ENCODE data around the gene GPR180.

GPR180 gene

DNA sequence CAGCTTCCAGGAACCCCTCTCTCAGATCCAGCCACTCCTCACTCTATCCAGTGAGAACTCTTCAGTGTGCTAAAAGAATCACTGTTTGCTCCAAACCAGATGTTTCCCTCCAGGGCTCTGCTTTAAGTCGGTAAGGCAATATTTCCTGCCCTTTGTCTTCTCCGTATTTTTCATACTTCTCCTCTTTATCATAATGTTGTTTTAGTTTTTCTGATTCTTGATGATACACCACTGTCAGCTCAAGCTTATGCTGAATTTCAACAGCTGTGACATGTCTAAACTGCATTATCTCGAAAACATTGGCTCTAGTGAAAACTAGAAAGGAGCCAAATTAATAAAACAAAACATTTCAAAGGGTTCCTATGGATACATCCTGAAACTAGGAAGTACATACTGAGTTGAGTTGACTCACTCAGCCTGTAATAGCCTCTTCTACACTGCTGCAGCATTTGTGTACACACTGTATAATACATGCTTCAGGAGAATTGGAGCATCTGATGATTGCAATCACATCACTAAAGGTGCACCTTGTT is 39.8 kb downstream of the GPR180 start:
- peak; percentile 82 for FAIRE-seq
- DNase-seq (ENCODE audit: insufficient read length, low spot score) = no peak
- no peak for TF ChIP-seq POLR2A (IDR thresholded peaks at IDR 0.05; ENCODE audit: low read depth, low read length)

DNA sequence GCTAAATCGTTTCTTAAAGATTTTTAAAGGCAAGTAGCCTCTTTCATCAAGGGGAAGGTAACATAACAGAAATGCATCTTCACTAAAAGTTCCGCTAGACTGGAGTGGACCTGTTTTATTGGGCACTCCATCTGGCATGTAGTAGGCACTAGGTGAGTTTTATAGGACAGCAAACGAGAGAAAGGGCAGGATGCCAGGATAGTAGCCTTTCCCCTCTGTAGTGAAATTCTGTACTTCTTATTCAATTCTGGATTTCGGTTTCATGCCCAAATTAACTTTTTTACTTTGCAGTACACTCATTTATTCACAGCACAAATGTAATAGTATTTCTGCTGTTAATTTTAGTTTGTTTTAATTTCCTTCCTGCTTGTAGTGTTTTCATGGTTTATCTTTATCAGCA is 45.2 kb downstream of the GPR180 start:
- TF ChIP-seq POLR2A (IDR thresholded peaks at IDR 0.05; ENCODE audit: low read depth, low read length) = no peak
- FAIRE-seq (no peak), DNase-seq (ENCODE audit: insufficient read length, low spot score) (no peak)

DNA sequence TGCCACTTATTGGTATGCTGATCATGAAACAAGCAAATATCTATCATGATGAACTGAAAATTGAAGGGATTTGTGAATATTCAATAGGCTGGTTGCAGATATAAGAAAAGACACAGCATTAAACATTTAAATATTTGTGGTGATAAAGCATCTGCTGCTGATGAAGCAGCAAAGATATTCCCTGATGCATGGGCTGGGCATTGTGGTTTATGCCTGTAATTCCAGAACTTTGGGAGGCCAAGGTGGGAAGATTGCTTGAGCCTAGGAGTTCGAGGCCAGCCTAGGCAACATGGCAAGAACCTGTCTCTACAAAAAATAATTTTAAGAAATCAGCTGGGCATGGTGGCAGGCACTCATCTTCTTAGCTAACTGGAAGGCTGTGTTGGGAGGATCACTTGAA is 54.5 kb downstream of the GPR180 start:
- no peak for FAIRE-seq
- DNase-seq (ENCODE audit: insufficient read length, low spot score) = no peak
- TF ChIP-seq POLR2A (IDR thresholded peaks at IDR 0.05; ENCODE audit: low read depth, low read length) = no peak

DNA sequence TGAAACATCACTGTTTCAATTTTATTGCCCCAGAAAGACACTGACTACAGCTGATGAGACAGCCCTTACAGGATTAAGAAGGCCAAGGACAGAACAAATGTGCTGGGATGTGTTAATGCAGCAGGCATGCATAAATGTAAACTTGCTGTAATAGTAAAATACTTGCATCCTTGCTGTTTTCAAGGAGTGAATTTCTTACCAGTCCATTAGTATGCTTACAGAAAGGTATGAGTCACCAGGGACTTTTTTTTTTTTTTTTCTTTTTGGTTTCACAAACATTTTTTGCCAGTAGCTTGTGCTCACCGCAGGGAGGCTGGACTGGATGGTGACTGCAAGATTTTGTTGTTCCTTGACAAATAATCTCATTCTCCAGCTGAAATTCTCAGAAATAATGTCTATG is 55.1 kb downstream of the GPR180 start:
- DNase-seq (ENCODE audit: insufficient read length, low spot score) (peak; percentile 39), FAIRE-seq (peak; percentile 94)
- TF ChIP-seq POLR2A (IDR thresholded peaks at IDR 0.05; ENCODE audit: low read depth, low read length) = no peak

DNA sequence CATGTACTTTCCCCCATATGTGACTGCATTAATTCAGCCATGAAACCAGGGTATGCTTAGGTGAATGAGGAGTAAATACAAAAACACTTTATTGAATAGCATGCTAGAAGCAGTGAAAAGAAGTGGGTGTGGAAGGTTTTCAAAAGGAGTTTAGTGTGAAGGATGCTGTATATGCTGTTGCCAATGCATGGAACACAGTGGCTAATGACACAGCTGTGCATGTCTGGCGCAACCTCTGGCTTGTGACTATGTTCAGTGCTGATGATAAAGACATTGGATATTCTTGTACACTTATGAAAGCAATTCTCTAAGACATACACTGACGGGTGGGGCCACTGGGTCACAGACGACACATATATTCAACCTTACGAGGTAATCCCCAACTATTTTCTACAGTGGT is 55.5 kb downstream of the GPR180 start:
- DNase-seq (ENCODE audit: insufficient read length, low spot score) (no peak), FAIRE-seq (no peak)
- no peak for TF ChIP-seq POLR2A (IDR thresholded peaks at IDR 0.05; ENCODE audit: low read depth, low read length)

DNA sequence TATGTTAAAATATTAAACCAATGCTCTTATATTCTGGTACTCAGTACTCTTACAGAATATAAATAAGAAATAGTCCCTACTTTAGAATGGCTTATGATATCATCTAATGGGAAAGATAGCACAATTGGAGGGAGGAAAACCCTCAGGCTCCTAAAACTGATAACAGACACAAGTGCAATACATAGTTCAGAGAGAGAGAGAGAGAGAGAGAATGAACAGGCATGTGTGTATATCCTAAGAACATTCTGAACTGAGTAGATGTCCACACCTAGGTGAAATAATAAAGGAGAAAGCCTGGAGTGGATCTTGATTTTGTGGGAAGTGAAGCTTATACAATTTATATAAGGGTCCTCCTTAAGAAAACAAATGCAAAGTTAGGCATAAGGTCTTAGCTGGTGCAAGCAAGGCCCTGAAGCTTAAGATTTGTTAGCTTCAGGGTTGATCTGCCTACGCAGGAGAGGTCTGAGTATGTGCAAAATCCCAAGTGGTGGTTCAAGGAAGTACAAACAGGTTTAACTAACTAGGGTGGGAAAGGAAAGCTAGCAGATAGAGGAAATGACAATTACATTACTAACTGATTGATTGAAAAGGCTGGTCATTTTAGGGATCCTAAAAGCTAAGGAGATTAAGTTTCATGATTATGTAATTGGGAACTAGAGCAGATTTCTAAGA is 57.4 kb downstream of the GPR180 start:
- no peak for TF ChIP-seq POLR2A (IDR thresholded peaks at IDR 0.05; ENCODE audit: low read depth, low read length)
- FAIRE-seq (peak; percentile 80), DNase-seq (ENCODE audit: insufficient read length, low spot score) (no peak)

DNA sequence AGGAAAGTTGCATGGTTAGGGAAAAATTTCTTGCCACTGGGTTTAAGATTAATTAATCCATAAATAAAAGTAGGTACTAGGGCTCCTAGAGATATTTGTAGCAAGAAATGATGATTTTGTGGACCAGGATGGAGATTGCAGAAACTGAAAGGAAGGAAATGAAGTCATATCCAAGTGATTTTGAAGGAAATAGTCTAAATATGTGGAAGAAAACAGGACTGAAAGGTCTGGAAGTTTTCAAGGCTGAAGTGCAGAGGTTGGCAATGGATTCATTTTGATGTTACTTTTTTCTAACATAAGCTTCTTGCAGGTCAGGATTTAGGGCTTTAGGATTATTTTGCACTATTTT is 57.9 kb downstream of the GPR180 start:
- FAIRE-seq = no peak
- no peak for DNase-seq (ENCODE audit: insufficient read length, low spot score)
- TF ChIP-seq POLR2A (IDR thresholded peaks at IDR 0.05; ENCODE audit: low read depth, low read length) = no peak

DNA sequence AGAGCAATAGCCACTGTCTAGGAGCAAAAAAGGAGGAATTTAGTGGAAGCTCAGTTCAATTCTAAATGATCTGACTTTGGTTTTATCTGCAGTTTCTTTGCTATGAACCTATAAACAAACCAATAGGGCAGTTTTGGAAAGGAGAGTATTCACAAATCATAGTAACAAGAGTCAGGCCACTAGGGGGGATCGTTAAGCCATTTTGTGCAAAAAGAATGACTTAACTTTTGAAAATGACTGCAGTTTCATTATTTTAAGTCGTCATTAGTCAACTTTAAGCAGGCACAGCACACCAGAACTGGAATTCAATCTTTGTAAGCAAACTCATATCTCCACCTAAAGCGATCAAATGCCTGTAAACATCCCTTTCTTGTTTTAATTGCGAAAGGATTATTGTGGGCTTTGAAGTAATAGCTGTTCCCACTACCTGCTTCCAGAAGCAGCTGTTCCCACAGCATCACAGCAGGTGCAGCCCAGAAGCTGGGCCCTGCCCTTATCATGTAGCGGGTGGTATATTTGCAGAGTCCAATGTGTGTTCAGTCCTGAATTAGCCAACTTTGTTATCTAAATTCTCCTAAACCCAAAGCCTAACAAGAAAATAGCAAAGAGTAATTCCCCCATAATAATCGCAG is 59.2 kb downstream of the GPR180 start:
- no peak for DNase-seq (ENCODE audit: insufficient read length, low spot score)
- no peak for TF ChIP-seq POLR2A (IDR thresholded peaks at IDR 0.05; ENCODE audit: low read depth, low read length)
- peak; percentile 75 for FAIRE-seq

DNA sequence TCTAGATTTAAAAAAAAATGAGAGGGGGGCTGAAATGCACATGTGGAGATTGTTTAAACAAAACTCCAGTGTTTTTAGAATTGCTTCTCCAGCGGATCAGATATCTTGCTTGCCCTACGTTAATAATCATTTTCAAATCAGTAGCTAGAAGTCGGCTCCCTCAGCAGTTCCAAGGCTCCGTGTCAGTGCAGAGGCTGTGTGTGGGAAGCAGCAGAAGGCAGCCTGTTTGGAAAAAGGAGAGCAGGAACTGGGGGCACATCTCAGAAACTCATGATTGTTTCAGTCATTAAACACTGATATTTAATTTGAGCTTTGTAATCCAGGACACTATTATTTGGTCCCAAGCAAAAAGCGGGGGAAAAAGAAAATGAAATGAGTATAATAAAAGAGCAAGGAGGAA is 59.7 kb downstream of the GPR180 start:
- TF ChIP-seq POLR2A (IDR thresholded peaks at IDR 0.05; ENCODE audit: low read depth, low read length) = no peak
- DNase-seq (ENCODE audit: insufficient read length, low spot score) = no peak
- FAIRE-seq = no peak

DNA sequence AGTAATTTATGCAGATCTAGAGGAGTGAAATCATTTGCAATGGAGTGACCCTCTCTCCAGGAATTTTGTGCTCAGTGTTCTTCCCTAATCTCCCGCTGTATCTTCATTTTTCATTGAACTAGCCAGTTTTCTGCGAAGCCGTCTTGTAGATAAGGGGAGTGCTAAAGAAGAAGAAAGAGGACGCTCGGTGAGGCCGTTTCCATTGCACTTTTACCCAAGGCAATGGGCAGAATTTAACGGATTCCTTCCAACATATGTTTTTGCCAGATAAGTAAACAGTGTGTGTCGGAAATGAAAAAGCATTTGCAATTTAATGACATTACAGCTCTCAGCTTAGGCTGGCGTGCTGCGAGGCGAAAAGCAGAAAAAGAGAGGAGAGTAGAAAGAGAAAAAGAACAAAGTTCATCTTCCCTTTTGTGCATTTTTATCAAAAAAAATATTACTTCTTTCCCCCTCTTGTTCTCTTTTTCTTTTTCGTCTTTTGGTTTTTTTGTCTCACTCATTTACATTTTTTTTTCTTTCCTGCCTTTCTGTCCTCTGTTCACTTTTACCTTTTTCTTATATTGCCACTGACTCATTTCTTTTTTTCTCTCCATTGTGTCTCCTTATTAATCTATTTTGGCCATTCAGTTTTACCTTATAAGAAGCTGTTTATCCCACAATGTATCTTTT is 60.8 kb downstream of the GPR180 start:
- TF ChIP-seq POLR2A (IDR thresholded peaks at IDR 0.05; ENCODE audit: low read depth, low read length) = no peak
- no peak for DNase-seq (ENCODE audit: insufficient read length, low spot score)
- FAIRE-seq = no peak

DNA sequence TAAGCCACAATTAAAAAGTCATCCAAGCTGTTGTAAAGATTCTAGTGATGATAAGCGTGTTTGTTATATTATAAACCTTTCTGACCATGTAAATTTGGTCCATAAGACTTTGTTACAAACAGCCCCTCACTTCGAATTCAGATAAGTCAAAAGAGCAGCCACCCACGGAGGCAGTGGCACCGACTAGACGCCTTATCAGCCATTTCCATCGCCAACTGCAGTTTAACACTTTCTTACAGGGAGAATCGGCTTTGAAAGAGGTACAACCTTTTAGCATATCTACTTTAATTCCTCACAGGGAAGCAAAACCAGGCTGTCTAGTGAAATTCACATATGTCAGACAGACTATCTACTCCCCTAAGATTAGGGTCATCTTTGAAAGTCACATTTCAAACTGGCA is 63.2 kb downstream of the GPR180 start:
- FAIRE-seq = no peak
- DNase-seq (ENCODE audit: insufficient read length, low spot score) = no peak
- no peak for TF ChIP-seq POLR2A (IDR thresholded peaks at IDR 0.05; ENCODE audit: low read depth, low read length)

DNA sequence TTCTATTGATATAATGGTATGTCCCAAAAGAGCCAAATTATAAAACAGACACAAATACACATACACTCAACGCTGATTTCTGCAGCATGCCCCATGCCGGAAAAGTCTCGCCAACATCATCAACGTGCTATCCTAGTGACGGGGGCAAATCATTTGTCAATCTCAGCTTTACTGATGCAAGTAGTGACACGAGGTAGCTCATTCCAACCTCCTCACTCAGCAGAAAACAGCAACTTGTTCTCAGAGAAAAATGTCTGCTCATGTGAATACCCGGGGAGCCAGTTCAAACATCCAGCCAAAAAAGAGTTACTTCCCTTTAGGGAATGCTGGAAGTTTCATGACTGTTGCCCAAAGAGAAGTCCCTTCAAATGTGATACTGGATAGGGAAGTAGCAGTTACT is 64.4 kb downstream of the GPR180 start:
- no peak for TF ChIP-seq POLR2A (IDR thresholded peaks at IDR 0.05; ENCODE audit: low read depth, low read length)
- no peak for DNase-seq (ENCODE audit: insufficient read length, low spot score)
- FAIRE-seq = peak; percentile 48

DNA sequence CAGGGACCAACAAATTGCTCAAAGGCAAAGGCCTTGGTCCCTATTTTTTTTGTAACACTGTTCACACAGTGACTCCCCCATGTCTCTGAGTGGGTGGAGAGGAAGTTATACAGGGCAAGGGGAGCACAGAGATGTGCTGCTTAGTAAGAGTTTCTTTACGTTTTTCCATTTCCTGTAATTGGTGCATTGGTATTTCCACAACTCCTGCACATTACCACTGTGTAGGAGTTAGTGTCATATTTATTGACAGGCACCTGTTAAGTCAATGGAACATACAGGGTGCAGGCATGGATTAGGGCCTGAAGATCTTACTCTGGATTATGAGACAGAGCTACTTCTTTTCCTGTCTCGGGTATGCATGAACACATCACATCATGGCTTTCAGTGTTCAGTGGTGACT is 65.5 kb downstream of the GPR180 start:
- DNase-seq (ENCODE audit: insufficient read length, low spot score) = no peak

DNA sequence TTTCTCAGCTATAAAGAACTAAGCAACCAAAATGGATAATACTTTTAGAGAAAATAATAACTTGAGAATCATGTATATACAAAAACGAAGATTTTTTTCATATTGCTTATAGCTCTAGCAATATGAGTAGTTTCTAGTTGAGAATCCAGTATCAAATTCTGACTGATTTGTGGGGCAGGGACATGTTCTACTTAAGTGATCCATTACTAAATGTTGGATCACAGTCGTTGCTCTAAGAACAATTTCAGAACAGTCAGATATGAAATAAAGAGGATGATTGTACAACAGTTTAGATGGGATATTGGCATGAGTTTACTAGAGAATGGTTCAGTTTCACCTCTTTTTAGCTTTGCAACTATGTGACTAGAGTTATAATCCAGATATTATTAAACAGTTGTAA is 70.7 kb downstream of the GPR180 start:
- FAIRE-seq (no peak), DNase-seq (ENCODE audit: insufficient read length, low spot score) (no peak)
- TF ChIP-seq POLR2A (IDR thresholded peaks at IDR 0.05; ENCODE audit: low read depth, low read length) = no peak

More for the DNA sequence above, 65.5 kb downstream of the GPR180 start:
- no peak for TF ChIP-seq POLR2A (IDR thresholded peaks at IDR 0.05; ENCODE audit: low read depth, low read length)
- no peak for FAIRE-seq

DNA sequence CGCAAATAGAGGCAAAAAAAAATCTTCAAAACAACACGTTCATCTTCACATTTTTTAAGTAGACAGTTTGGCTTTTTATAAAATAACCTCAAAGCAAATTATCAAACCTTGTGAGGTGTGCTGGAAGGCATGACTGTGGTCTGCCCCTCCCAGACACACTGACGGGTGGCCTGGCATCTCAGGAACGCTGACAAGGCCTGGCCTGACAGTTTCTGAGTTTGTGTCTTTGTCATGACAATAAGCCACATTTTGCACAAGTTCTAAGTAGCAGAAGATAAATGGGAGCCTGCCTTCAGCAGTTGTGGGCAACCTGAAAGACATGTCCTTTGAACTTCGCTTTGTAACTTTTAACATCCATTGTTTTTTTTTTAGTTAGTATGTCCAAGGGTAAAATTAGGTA is 72.2 kb downstream of the GPR180 start:
- FAIRE-seq = peak; percentile 43
- no peak for TF ChIP-seq POLR2A (IDR thresholded peaks at IDR 0.05; ENCODE audit: low read depth, low read length)
- DNase-seq (ENCODE audit: insufficient read length, low spot score) = no peak
